Measurements from ENCODE around the gene SUCO.
"Not testable (repeated sequence)": the region's sequence is repeated elsewhere in the genome, so short reads cannot be mapped to it uniquely, and the experiment has no call there.

The SUCO gene

GRCh38 chr1:172612478-172612877 lies 79.5 kb downstream of the SUCO start:
- DNase-seq = no peak

- DNase-seq = no peak
Measured at GRCh38 chr1:172613294-172613693, 80.3 kb downstream of the SUCO start.

GRCh38 chr1:172616195-172616594 lies 83.2 kb downstream of the SUCO start:
- DNase-seq = no peak

- no peak for DNase-seq
Measured at GRCh38 chr1:172616636-172617035, 83.7 kb downstream of the SUCO start.

GRCh38 chr1:172620603-172621002 lies 87.7 kb downstream of the SUCO start:
- DNase-seq = not testable (repeated sequence)

- DNase-seq = no peak
Measured at GRCh38 chr1:172622541-172622940, 89.6 kb downstream of the SUCO start.

GRCh38 chr1:172623748-172624147 lies 90.8 kb downstream of the SUCO start:
- no peak for DNase-seq

GRCh38 chr1:172626845-172627244 lies 93.9 kb downstream of the SUCO start:
- DNase-seq = no peak

GRCh38 chr1:172627702-172628101 lies 94.8 kb downstream of the SUCO start:
- DNase-seq = no peak

- no peak for DNase-seq
Measured at GRCh38 chr1:172628401-172628800, 95.5 kb downstream of the SUCO start.

GRCh38 chr1:172629170-172629569 lies 96.2 kb downstream of the SUCO start:
- DNase-seq = no peak

GRCh38 chr1:172629638-172630037 lies 96.7 kb downstream of the SUCO start:
- no peak for DNase-seq

- DNase-seq = no peak
Measured at GRCh38 chr1:172630056-172630818, 97.3 kb downstream of the SUCO start.

- no peak for DNase-seq
Measured at GRCh38 chr1:172630868-172631267, 97.9 kb downstream of the SUCO start.

GRCh38 chr1:172637522-172637921 lies 104.6 kb downstream of the SUCO start:
- DNase-seq = no peak

- no peak for DNase-seq
Measured at GRCh38 chr1:172638249-172638648, 105.3 kb downstream of the SUCO start.

- DNase-seq = peak in 2 of 4 experiments; percentile 17 to 34
Measured at GRCh38 chr1:172638885-172639831, 106.2 kb downstream of the SUCO start.

GRCh38 chr1:172640111-172640510 lies 107.2 kb downstream of the SUCO start:
- no peak for DNase-seq

- DNase-seq = no peak
Measured at GRCh38 chr1:172641492-172641891, 108.5 kb downstream of the SUCO start.

GRCh38 chr1:172642970-172643369 lies 110.0 kb downstream of the SUCO start:
- DNase-seq = no peak

- DNase-seq = no peak
Measured at GRCh38 chr1:172646653-172647052, 113.7 kb downstream of the SUCO start.

GRCh38 chr1:172647110-172647564 lies 114.2 kb downstream of the SUCO start:
- DNase-seq = no peak

- DNase-seq = no peak
Measured at GRCh38 chr1:172647987-172648386, 115.0 kb downstream of the SUCO start.

Data from activated naive CD4-positive, alpha-beta T cell (primary cell).